HCT116 (cell line): Measurements from ENCODE around the gene FAM228B.

ENCODE experiments used
- ATF3 ChIP-seq: IDR thresholded peaks from 2 replicates; pipeline ENCODE4 v1.6.1; 2012
- CBX3 ChIP-seq: IDR thresholded peaks from 2 replicates; pipeline ENCODE4 v1.6.1; 2012; ENCODE audit warnings: low read depth
- CTCF ChIP-seq, 3 experiments: fragments of 200-600 bp in 1 of 3; sonication (generic) in 1 of 3; IDR thresholded peaks in 2 of 3; conservative IDR thresholded peaks in 1 of 3; 2 replicates each; pipeline ENCODE4 v1.5.1; 2012 to 2017; ENCODE audit warnings: low read depth in 2 of 3, low read length in 2 of 3, antibody characterized with exemption in 1 of 3, borderline replicate concordance in 1 of 3, control low read depth in 1 of 3, mild to moderate bottlenecking in 1 of 3, mixed read lengths in 1 of 3, mixed run types in 1 of 3, moderate library complexity in 1 of 3; ENCODE audit not compliant: insufficient read depth in 1 of 3
- EZH2phosphoT487 ChIP-seq: fragments of 200-600 bp; IDR thresholded peaks from 2 replicates; pipeline ENCODE4 v1.6.1; 2018; ENCODE audit warnings: antibody characterized with exemption, borderline replicate concordance
- JUND ChIP-seq: IDR thresholded peaks from 2 replicates; pipeline ENCODE4 v1.6.1; 2012
- MAX ChIP-seq: IDR thresholded peaks from 2 replicates; pipeline ENCODE4 v1.6.1; 2012
- POLR2A ChIP-seq: IDR thresholded peaks from 2 replicates; pipeline ENCODE4 v1.7.0; 2011; ENCODE audit warnings: borderline replicate concordance; ENCODE audit not compliant: insufficient read depth, insufficient read length; ENCODE audit errors: extremely low read depth
- POLR2AphosphoS5 ChIP-seq: IDR thresholded peaks from 2 replicates; pipeline ENCODE4 v1.6.1; 2011; ENCODE audit warnings: mild to moderate bottlenecking, low read depth, low read length, moderate library complexity
- REST ChIP-seq: IDR thresholded peaks from 2 replicates; pipeline ENCODE4 v1.6.1; 2012; ENCODE audit warnings: low read depth
- SIN3A ChIP-seq: IDR thresholded peaks from 2 replicates; pipeline ENCODE4 v1.6.1; 2012; ENCODE audit warnings: low read depth
- SRF ChIP-seq: IDR thresholded peaks from 2 replicates; pipeline ENCODE4 v1.6.1; 2012; ENCODE audit warnings: low read depth
- YY1 ChIP-seq: IDR thresholded peaks from 2 replicates; pipeline ENCODE4 v1.6.1; 2011; ENCODE audit warnings: low read length, low read depth, moderate library complexity, mild to moderate bottlenecking; ENCODE audit not compliant: insufficient replicate concordance; ENCODE audit errors: extremely low read depth
- ZBTB33 ChIP-seq: IDR thresholded peaks from 2 replicates; pipeline ENCODE4 v1.6.1; 2011; ENCODE audit warnings: mild to moderate bottlenecking, low read length, moderate library complexity; ENCODE audit not compliant: insufficient replicate concordance; ENCODE audit errors: extremely low read depth
- ZNF274 ChIP-seq: fragments of 200-500 bp; sonication (Bioruptor generic); IDR thresholded peaks from 2 replicates; pipeline ENCODE4 v1.6.1; 2014; ENCODE audit warnings: mild to moderate bottlenecking, low read depth, low read length, inconsistent platforms

- TF ChIP-seq CTCF (IDR thresholded peaks at IDR 0.05 in 2 of 3, conservative IDR thresholded peaks at IDR 0.05 in 1 of 3; ENCODE audit: borderline replicate concordance in 1 of 3, insufficient read depth in 1 of 3, low read depth in 2 of 3, low read length in 2 of 3): no peak
- no peak for TF ChIP-seq POLR2AphosphoS5
- no peak for TF ChIP-seq ZNF274
- TF ChIP-seq ZBTB33: no peak
- no peak for TF ChIP-seq CBX3
- TF ChIP-seq POLR2A: no peak
- no peak for TF ChIP-seq ATF3
- TF ChIP-seq JUND: no peak
- TF ChIP-seq REST: no peak
- no peak for TF ChIP-seq EZH2phosphoT487
- TF ChIP-seq MAX: no peak
- TF ChIP-seq SIN3A: no peak
- no peak for TF ChIP-seq SRF
- no peak for TF ChIP-seq YY1
Measured at GRCh38 chr2:24182507-24182906, 59.2 kb downstream of the FAM228B start.
